ENCODE results near the gene KIAA0825.

KIAA0825 gene

DNA sequence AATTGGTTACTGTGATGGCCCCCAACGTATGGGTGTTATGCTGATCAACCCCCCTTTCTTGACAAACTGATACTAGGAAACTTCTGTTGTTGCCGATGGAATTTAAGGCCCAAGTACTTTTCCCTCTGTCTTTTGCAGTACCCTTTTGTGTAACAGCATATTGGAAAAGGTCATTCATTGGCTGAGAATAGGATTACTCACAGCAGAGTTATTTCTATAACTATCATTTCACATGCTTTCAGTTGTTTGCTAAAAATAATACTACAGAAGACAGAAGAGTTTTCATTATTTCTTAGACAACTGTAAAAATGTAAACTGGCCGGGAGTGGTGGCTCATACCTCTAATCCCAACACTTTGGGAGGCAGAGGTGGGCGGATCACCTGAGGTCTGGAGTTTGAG is 329.5 kb downstream of the KIAA0825 start:
- no peak for DNase-seq

DNA sequence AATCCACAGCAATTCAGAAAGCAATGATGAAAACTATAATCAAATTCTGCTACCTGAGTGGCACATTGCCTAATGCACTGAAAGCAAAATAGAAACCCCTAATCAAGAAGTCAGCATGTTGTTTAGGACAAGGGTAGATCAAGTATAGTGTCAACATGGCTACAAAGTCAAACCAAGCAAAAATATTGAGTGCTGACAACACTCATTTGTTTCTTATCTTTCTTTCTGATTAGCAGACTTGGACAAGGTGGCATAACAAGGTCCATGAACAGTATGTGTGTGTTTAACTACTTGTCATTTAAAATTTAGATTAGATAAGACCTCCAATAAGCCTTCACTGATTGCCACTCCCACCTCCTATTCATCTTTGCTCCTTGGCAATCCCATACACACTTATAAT is 332.4 kb downstream of the KIAA0825 start:
- no peak for DNase-seq

DNA sequence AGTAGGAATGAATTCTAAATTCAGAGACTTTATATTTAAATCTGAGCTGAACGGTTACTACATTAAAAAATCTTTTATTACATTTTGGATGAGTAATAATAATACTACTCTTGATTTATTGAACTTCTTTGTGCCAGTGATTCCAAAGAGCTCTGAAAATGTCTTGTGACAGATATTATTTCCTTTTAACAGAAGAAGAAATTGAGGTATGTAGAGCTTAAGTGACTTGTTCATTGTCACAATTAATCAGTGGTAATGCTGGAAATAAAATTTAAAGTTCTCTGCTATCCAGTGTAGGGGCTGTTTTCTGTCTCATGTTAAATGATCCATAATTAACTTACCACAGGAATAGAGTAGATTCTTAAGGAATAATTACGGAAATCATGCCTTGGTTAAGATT is 335.3 kb downstream of the KIAA0825 start:
- no peak for DNase-seq

DNA sequence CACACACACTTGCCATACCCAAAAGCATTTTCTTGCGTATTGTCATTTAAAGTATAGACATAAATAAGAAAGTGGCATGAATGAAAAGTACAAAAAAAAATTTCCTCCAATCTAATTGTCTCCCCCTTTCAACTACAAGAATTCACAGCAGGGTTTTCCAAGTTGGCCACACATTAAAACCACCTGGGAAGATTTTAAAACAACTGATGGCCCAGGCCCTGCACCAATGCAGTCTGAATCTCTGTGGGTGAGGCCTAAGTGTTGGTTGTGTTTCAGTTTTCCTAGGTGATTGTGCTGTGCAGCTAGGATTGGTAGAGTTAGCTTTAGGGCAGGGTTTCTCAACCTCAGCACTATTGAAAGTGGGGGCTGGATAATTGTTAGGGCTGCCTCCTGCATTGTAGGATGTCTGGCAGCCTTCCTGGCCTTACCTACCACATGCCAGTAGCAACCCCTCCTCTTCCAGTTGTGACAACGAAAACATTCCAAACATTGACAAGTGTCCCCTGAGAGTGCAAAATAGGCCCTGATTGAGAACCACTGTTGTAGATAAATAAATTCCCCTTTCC is 337.1 kb downstream of the KIAA0825 start:
- DNase-seq, result no peak

DNA sequence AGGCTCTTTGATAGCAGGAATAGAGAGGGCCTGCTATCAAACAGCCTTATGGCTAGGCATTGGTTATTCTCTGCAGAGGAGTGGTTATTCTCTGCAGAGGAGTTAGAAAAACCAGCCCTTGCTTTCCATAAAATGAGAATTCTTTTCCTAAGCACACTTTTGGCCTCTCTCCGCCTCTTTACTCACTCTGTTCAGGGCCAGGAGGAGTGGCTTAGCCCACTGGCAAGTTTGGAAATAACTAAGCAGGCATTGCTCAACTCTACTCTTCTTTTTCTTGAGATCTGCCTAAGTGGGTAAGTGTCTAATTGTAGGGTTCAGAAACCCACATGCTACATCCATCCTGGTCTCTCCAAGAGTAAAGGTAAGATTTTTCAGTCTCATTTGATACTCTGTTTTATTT is 341.7 kb downstream of the KIAA0825 start:
- DNase-seq, result peak; percentile 69

DNA sequence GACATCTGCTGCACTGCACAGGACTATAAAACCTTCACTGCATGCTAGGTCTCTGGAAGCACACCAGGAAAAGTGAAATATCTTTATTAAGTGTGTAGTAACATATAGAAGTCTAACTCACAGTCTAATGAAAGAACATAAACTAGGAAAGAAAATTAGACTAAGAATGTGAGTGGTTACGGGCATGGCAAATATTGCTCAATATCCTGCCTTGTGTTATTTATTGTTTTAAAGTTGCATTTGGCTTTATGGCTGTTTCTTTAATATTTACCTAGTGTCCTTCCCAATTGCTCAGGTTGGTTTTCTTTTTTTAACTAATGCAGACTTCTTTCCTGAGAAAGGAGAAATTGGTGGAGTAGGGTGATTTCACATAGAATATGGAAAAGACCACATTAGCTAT is 342.4 kb downstream of the KIAA0825 start:
- peak; percentile 11 for DNase-seq

DNA sequence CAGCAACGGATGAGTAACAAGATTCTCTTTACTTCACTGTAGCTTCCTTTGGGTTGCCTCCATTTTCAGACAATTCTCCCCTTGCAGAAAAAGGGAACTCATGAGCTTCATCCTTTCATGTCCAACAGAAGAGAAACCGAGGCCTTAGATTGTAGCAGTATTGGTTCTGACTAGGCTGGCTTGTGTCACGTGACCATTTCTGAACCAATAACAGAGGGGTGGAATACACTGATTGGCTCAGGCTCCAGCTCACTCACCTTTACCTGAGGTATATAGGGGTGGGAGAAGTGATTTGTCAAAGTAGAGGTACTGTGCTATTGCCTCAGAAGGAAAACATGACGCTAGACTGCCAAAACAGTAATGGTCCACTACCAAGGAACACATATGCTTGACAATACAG is 343.7 kb downstream of the KIAA0825 start:
- no peak for DNase-seq

DNA sequence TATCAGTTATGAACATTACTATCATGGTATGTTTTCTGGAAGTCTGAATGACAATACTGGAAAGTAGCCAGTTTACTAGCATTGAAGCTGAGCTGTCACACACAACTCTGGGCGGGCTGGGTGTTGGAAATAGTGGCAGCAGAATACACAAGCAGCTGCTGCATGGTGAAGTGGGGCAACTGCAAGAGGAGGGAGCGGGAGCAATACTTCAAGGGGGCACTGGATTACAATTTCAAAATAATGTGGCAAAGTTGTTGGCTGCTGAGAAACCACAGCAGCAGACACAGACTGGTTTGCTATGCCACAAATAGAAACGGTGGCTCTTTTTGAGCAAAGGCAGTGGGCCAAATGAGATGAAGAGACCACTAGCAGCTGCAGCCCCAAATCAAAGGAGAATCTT is 350.2 kb downstream of the KIAA0825 start:
- peak; percentile 85 for DNase-seq

DNA sequence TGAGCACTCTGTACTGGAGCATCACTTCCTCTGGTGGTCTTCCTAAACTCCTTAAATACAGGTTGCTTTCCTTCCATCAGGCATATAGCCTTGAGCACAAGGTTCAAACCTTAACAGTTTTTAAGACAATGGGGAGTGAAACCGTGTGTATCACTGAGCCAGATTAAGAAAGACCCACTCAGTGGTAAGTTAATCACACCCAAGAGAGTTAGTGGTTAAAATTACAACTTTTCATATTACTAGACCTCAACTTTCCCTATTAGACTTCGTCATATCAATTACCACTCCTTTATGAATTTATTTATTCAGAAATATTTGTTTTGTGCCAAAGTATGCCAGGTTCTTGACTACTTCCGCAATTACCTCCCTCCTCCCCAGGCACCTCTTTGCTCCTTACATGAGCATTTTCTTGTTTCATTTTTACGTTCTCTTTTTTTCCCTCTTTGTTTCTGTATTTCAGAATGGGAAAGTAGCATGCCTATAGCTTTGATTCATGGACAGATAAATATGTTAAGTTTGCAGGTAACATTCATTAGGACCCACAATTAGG is 351.0 kb downstream of the KIAA0825 start:
- no peak for DNase-seq

DNA sequence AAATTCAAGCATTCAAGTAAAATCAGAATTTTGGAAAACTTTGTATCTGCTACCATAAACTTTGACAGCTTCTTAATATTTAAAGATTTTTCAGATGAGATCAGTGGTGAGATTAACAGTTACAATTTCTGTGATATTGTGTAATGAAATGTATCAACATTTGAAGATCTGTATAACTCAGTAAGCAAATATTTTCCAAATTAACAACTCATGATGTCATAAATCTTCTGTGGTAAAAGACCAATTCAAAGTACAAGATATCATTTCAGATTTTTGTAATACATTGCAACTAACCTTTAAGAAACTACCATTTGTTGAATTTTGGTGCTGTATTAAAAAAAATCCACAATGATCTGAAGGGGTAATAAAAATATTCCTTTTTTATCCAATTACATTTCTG is 352.2 kb downstream of the KIAA0825 start:
- no peak for DNase-seq

DNA sequence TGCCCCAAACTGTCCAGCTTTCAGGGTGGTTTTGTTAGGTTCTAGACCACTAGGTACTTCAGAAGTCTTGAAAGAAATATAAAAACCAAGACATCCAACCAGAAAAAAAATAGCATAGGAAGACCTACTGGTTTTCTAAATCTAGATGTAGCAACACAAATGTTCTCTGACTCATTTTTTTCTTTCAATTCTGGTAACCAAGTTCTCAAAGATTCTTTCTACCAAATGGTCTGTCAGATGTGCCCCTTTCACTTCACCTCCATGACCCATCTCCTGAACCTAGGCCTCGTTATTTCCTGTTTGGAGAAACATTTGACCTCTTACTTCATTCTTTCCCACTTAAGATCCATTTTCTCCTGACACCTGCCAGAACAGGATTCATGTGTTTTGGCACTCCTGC is 355.3 kb downstream of the KIAA0825 start:
- no peak for DNase-seq

DNA sequence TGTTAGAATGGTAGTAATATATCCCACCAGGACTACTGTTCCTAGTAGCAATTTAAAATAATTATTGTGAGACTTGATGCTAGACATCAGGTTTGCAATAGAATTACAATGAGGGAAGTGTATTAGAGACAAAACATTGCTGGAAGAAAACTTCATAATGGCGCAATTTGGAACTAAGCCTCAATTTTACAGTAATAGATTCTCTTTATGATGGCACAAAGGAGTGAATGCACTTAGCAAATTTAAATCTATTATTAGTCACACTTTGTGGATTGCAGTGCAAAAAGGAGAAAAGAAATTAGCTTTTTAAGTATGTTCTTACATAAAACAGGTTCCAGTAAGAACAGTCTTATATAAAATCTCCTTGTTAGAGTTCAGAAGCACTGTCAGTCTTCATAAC is 358.3 kb downstream of the KIAA0825 start:
- DNase-seq, result no peak

DNA sequence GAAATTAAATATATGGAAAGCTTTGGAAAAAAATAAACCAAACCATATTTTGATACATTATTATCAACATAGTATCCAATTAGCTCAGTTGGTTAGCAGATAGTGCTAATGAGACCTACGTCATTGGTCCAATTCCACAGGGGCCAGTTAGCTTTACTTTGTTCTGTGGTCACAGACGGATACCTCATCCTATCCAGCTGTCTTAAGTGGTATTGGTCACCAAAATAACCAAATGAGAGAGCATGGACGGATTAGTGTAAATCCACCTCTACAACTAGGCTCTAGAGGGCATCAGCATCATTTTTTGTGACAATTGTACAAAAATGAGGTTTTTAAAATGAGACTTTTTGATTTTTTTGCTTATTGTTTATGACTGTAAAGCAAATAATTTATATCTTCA is 364.2 kb downstream of the KIAA0825 start:
- no peak for DNase-seq

DNA sequence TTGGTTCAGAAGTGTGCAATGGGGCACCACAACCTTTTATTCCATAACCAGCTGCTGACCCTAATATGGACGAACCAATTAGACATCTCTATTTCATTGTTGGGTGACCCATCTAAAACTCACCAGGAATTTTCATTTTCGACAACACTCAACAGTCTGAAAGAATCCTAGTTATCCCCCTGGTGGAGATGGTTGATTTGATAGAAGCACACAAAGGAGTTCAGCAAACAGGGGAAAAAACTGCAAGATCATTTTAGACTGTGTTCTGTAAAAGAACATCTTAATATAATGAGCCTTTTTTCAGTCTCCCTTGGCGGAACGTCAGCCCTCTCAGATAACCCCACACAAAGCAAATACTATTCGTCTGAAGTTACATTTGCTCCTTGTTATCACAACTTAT is 367.4 kb downstream of the KIAA0825 start:
- DNase-seq, result no peak

DNA sequence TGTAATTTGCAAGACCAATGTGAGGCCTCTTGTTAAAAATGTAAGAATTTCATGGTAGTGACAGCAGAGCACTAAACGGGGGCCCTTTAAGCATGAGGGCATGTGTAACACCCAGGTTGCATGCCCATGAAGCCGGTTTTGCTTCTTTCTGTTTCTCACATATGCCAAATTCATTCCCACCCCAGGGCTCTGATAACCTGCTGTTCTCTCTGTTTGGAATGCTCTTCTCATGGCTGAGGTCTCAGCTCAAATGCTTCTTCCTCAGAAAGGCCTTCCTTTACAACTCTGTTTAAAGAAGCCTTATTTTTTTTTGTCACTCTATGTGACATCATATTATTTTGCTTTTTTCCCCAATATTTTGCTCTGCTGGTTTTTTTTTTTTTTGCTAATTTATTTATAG is 369.0 kb downstream of the KIAA0825 start:
- no peak for DNase-seq

DNA sequence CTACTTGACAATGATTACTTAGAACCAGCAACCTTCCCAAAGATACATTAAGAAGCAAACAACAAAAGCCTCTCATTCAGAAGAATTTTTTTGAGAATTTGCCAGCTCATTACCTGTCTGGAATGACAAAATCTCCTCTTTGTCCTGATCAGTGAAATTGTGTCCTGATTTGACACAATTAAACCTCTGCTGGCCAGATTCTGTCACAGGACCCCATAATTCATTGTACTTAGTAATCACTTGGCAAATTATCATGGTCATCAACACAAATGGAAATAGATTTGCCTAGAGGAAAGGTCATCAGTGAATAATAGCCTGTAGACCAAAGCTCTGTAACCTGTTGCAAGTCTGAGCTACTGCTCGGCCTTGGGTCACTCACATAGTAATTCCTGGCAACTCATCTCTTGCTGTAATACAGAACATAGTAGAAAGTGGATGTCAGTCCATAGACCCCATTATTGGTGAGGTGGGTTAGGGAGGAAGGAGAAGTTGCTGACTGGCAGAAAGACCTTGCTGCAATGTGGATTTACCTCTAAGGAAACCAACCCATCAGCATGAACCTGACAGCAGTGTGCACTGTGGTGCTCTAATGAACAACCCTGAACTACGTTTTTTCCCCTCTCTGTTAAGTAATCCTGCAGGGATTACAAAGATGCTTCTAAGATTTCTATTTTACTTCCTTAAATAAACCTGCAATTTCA is 370.1 kb downstream of the KIAA0825 start:
- DNase-seq, result no peak

DNA sequence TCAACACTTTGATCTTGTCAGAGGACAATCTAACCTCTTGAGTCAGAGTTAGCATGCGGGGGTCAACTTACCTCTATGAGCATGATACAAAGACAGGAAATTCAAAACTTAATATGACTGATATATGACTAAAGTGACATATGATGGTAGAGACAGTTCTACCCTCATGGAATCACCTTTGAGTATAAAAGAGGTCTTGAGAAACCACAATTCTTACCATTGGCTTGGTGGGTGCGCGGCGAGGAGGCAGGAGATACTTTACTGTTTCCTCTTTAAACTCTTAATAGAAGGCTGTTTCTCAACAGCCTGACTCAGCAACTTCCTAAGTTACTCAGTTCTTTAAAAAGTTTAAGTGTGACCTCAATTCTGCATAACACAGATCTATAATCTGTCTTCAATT is 372.8 kb downstream of the KIAA0825 start:
- peak; percentile 86 for DNase-seq

DNA sequence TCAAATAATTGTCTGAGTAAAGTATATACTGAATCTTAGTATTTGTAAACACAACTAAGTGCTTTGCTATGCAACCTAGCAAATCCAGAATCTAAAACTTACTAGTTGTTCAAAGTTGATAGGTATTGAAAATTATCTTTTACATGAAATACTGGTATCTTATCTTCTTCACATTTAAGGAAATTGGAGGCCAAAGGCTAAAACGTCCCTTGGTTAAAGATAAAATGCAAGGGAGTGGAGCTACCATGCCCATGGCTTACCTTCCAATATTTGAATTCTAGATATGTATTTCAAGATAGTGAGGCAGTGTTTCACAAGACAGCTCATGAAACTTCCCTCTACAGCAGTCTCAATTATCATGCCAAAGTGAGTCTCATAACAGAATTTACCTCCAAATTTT is 373.5 kb downstream of the KIAA0825 start:
- DNase-seq, result no peak

DNA sequence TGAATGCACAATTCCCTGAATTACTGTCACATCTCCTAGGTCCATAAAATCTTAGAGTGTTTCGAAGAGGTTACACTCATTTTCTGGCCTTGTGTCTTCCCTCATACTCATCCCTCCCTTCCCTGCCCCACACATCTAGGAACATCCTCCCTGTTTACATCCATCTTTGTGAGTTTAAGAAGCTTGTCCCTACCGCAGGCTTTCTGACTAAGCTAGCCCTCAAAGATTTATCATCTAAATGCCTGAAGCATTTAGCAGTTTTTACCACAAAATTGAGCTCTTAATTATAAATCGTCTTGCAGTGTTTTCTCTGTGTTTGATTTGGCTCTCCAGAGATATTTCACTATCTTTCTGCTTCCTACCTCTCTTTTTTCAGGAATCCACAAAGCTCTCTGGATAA is 374.8 kb downstream of the KIAA0825 start:
- DNase-seq, result no peak

DNA sequence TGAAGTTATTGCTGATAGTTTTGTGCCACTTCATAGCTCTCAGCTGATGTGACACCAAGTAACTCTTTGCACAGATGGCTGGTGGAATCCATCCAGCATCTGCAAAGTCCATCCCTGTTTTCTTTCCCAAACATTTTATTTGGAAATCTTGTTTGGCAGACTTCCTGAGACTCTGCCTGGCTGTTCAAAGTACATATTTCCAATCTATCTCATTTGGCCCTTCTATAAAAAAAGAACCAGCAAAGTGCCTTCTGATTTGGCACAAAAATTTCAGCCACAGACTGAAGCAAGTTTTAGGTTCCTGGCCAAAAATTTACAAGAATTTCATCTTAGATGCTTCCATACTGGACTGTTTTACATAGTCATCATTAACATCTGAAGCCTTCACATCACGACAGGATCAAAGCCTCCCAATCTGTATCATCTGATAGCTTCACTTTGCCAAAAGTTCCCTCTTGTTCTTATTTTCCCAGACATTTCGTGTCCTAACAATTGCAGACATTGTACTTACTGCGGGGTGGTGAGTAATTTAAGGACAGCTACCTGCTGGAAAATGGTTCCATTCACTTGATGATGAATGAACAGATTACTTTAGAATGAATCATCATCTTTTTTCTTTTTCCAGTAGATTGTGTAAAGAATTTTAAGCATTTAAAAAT is 377.3 kb downstream of the KIAA0825 start:
- no peak for DNase-seq

DNA sequence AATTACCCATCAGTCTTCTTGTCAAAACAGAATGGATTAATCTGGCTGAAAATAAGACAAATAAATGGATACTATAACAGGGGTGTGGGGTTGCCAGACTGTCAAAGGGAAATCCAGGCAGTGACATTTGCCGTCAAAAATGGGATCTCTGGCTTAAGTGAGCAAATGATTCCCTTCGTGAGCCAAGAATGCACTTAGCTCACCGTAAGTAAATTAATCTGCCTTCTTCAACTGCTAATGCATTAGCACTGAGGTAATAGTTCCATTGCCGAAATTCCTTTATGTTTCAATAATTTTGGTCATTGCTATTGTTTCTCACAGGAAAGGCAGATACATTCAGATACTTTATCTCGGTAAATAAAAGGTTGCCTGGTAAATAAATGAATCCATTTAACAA is 377.8 kb downstream of the KIAA0825 start:
- DNase-seq, result no peak

DNA sequence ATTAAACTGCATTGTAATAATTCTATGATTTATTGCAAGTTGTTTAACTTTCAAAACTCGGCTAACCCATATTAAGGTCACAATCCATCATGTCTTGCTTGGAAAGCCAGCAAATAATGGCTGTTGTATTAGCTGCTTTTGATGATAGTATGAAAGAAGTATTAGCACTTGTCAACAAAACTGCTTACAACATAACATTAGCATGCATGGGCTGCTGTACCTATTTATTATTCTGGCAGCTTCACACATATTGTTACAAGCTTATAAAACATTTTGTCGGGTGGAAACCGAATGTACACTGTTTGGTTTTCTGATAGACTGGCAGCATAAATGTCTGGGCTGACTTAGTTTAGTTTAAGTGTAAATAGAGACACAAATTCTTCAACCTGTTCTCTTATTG is 378.3 kb downstream of the KIAA0825 start:
- no peak for DNase-seq

DNA sequence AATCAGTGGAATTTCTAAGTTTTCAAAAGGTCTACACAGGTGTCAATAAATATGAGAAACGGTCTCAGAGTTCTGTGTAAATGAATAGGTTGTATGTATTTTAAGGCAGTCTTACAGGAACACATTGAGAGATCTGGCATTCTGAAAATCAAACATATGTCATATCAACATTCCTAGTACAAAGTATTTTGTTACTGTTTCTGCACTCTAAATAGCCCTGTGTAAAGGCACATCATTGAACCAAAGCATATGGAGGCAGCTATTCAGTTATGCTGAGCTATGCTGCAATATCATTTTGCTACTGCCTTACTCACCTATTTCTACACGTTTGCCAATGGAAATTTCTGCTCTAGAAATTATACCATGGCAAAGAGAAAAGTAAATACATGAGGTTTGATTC is 379.1 kb downstream of the KIAA0825 start:
- DNase-seq, result no peak

DNA sequence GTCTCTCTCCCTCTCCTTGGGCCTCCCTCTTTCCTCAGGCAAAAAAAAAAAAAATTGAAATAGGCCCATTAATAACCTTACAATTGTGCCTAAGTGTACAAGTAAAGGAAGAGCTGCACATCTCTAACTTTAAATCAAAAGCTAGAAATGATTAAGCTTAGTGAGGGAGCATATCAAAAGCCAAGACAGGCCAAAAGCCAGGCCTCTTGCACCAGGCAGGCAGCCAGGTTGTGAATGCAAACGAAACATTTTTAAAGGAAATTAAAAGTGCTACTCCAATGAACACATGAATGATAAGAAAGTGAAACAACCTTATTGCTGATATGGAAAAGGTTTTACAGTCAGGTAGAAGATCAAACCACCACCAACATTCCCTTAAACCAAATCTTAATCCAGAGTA is 383.4 kb downstream of the KIAA0825 start:
- DNase-seq, result no peak
